GM18907 (cell line): Measurements from ENCODE around the gene IL1RAPL2.

Experiments used
- ATAC-seq: cut with Tn5 transposase; IDR thresholded peaks from one replicate; pipeline ENCODE4 v1.9.1; 2021; ENCODE audit warnings: mild to moderate bottlenecking, moderate library complexity; ENCODE audit not compliant: unreplicated experiment

Gene IL1RAPL2

GRCh38 chrX:105349476-105349875 is 783.5 kb downstream of the IL1RAPL2 start:
- ATAC-seq, result no peak

DNA sequence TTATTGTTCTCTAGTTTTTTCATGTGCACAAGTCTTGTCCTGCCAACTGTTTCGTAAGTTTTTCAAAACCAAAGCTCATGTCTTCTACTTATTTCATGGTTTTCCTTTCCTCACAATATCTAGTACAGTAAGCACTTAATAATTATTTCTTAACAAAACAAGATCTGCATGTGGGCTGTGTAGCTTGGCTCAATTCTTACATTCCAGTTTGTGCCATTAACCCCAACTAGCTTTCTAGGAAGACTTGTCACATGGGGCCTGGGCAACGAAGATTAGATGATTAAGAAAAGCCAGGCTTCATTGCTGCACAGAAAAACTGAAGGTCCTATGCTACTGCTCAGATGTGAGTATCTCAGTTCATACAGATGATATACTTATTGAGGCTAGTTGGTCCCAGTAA is 809.8 kb downstream of the IL1RAPL2 start:
- no peak for ATAC-seq

- no peak for ATAC-seq
Measured at GRCh38 chrX:105424729-105425128, 858.7 kb downstream of the IL1RAPL2 start.

- ATAC-seq, result no peak
Measured at GRCh38 chrX:105451401-105451800, 885.4 kb downstream of the IL1RAPL2 start.

DNA sequence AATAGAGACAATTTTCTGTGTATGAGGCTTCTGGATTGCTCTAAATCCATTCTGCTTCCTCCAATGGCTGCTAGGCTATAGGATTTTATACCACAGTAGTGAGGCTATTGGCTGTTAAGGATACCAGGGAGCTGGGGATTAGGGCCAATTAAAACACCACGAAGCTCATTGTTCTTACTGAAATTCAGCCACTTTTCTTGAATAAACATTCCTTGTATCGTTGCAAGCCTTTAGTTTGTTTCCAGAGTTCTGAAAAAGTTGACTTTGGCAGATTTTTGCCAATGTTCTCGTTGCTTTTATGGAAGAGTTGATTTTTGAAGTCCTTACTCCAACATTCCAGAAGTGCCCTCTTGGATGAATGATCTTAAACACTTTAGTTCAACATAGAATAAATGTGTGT is 892.8 kb downstream of the IL1RAPL2 start:
- no peak for ATAC-seq

GRCh38 chrX:105460376-105460775 is 894.4 kb downstream of the IL1RAPL2 start:
- no peak for ATAC-seq

DNA sequence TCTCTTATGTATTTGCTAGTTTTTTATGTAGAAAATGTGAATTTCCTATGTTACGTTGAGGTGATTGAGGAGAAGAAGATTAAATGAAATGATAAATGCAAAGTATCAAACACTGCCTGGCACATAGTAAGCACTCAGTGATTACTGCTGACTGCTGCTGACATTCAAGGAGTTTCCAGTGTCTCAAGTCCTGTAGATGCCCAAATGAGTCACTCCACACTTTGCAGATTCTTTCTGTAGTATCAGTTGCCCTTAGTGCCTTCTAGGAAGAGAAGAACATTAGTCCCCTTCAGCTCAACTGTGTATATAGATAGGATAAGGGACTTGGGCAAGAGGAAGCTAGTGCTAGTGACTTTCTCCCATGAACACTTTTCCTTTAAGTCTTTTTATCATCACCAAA is 895.0 kb downstream of the IL1RAPL2 start:
- ATAC-seq, result no peak

DNA sequence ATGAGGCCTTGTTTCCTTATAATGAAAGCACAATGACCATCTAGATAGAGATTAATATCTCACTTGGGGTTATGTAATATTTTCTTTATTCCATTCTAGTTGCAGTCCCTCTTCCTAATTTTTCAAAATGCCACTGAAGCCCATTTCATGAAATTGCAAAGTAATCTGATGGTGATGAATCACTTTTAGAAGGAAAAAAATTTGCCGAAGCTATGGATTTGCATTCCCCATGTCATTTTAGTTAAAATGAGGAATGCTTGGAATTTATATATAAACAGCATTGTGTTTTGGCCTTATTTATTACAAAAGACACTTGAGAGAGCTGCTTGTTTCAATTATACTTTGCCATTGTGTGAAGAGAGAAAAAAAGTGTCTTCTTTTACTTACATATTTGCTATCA is 896.2 kb downstream of the IL1RAPL2 start:
- no peak for ATAC-seq

- ATAC-seq, result no peak
Measured at GRCh38 chrX:105463473-105463872, 897.5 kb downstream of the IL1RAPL2 start.

DNA sequence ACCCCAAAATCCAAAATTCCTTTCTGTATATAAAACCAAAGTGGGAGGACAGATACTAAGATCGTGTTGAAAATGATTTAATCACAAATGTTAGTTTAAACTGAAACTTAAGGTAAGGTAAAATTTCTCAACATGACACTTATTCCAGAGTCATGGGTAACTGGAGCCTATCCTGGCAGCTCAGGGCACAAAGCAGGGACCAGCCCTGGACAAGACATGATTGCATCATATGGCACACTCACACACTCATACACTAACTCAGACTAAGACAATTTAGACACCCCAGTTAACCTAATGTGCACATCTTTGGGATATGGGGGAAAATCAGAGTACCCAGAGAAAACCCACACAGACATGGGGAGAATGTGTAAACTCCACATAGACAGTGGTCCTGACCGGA is 898.6 kb downstream of the IL1RAPL2 start:
- ATAC-seq, result no peak

DNA sequence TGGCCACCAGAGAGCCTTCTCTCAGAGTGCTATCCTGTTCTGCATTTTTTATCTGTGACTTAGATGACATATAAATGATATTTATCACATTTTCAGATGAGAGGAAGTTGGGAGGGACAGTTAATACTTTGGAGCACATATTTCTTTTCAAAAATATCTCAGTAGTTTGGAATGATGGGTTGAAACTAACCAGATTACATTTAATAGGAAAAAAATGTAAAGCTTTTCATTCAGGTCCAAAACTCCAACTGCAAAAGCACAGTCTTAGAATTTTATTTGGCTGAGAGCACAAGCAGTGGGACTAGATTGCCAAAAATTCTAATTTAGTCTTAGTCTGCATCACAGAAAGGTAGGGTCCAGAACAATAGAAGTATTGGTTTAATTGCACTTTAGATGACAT is 902.7 kb downstream of the IL1RAPL2 start:
- ATAC-seq, result no peak

DNA sequence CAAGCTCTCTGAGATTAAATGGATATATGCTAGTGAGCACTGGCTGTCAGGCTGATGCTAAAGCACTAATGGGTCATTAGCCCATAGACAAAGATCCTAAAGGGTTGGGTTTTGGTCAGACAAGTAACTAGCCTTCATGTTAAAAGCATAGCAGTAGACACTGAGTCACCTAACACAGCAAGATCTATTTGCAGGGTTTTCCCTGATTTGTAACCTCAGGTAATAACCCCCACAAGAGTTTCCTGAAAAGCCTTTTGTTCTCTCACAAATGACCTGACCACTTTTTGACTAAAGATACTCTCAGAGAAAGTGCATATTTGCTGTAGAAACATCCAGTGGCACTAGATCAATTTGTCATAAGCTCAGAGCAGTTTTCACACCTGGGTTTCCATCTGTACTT is 905.6 kb downstream of the IL1RAPL2 start:
- ATAC-seq, result no peak

DNA sequence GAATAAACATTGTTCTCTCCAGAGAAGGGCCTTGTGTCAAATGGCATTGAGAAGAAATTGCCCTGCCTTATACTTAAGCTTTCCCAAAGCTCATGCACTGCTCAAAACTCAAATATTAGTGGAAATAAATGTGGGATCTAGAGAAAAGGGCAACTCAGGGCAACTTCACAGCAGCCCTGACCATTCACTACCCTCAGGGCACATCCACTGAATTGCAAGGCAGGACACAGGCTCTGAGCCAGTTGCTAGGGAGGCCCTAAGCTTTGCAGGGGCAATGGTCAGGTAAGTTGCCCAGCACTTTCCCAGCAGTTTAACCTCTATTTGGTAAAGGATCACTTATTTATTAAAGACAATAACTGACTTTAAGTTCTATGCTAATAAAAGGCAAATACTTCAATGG is 909.8 kb downstream of the IL1RAPL2 start:
- ATAC-seq, result no peak

- ATAC-seq, result no peak
Measured at GRCh38 chrX:105477351-105477750, 911.4 kb downstream of the IL1RAPL2 start.

- no peak for ATAC-seq
Measured at GRCh38 chrX:105480646-105481310, 914.8 kb downstream of the IL1RAPL2 start.

DNA sequence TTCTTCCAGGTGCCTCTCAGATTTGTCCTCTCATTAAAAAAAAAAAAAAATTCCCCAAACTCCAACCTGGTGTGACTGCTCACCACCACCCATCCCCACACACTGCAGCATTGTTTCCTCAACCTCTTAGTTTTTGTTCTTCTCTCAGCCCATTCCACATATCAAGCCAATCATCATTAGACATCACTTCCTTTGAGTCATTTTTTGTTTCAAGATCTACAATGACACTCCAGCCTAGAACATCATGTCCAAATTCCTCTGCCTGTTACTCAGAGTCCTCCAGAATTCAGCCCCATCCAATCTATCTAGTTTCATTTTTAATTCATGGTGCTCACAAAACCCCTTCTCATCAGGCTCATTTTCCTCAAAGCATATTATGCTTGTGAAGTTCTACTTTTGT is 917.0 kb downstream of the IL1RAPL2 start:
- ATAC-seq, result no peak

DNA sequence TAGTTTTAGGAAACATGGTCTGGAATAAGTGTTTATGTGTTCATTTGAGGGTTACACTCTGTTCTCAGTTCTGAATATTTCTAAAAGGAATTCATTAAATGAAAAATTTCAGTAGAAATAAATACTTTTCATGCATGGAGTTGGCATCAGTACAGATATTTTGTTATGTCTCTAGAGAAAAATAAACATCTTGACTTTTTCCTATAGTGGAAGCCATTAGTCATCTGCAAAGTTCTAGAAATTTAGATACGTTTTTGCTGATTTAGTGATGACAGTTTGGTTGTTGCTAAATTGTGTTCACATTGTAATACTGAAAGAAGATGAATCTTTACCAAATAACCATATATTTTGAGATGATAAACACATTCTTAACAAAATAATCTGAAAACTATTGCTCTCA is 922.7 kb downstream of the IL1RAPL2 start:
- ATAC-seq, result no peak

DNA sequence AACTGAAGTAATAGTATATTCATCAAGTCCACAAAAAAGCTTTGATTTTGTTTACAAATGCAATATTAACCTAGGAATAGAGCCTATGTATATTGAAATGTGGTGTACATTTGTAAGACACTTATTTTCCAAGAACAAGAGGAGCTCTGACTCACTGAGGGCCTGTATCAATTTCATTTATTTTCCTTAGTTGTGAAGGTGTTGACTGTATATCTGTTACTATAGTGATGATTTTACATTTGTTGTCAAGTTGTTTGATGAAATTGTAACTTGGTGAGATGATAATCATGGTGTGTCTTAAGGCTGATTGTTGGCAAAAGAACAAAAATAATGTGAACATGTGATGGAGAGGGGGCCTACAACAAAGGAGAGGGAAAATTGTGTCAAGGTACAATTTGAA is 929.4 kb downstream of the IL1RAPL2 start:
- ATAC-seq, result no peak

GRCh38 chrX:105502336-105502735 is 936.3 kb downstream of the IL1RAPL2 start:
- ATAC-seq, result no peak

- no peak for ATAC-seq
Measured at GRCh38 chrX:105515561-105515960, 949.6 kb downstream of the IL1RAPL2 start.

DNA sequence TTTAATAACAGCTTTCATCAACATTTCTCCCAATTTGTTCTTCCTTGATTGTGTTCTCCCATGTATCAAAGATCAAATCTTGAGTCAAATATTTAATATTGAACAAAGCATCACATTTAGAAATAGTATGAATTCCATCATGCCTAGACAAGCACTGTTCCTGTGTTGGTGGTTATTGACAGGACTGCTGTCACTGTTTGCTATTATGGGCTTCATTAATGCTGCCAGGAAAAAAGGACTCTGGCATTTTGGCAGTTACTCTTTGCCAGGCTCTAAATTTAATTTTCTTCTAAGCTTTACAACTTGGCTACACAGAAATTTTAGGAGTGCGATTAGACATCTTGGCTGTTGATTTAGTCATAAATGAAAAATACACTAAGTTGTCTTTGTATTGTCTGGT is 960.4 kb downstream of the IL1RAPL2 start:
- no peak for ATAC-seq

- ATAC-seq, result no peak
Measured at GRCh38 chrX:105527759-105528158, 961.8 kb downstream of the IL1RAPL2 start.

DNA sequence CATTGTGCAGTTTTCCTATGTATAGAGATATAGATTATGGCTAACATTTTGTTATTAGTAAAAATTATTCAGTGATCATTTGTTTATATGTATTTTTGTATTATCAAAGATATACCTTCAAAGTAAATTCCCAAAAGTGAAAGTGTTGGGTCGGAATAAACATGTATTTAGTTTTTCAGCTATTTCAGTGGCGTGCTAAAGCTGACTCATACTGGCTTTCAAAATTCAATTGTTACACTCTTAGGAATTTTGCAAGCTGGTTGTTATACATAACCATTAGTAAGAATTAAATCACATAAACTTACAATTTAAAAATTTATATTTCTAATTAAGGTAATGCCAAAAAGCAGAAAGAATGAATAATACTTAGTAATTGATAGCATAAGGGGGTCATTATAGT is 968.0 kb downstream of the IL1RAPL2 start:
- ATAC-seq, result no peak
